ENCODE measurements around the gene GRK5. TPM values are rescaled to one million over a fixed set of nuclear protein-coding genes. Genes with fewer than 3 reads are reported as not detected.
"Not testable (repeated sequence)": the region's sequence is repeated elsewhere in the genome, so short reads cannot be mapped to it uniquely, and the experiment has no call there.

GRK5 gene
- total RNA-seq, 2 donors from 2014 or later = 13.9 to 28.5 TPM

- H3K4me1 Mint-ChIP-seq = peaks cover 24% of the 10 kb centered on the region
- ATAC-seq; H3K27ac Mint-ChIP-seq; DNase-seq; H3K27me3 Mint-ChIP-seq; H3K36me3 Mint-ChIP-seq (ENCODE audit: low read depth); H3K9me3 ChIP-seq (ENCODE audit: control insufficient read depth, low read length, poor library complexity, severe bottlenecking); H3K4me3 Mint-ChIP-seq: not testable (repeated sequence)
These were observed 31.6 kb downstream of the GRK5 start for GRCh38 chr10:119239015-119239414.

- H3K36me3 Mint-ChIP-seq (ENCODE audit: low read depth); H3K27ac Mint-ChIP-seq: not testable (repeated sequence)
- H3K4me1 Mint-ChIP-seq = peaks cover 22% of the 10 kb centered on the region
These were observed 32.3 kb downstream of the GRK5 start for GRCh38 chr10:119239630-119240029.

GRCh38 chr10:119241066-119241465 is 33.7 kb downstream of the GRK5 start:
- DNase-seq = no peak
- H3K27me3 Mint-ChIP-seq = no peaks in the 10 kb centered on the region
- no peak for ATAC-seq
- no peaks in the 10 kb centered on the region for H3K9me3 ChIP-seq (ENCODE audit: control insufficient read depth, low read length, poor library complexity, severe bottlenecking)
- H3K36me3 Mint-ChIP-seq (ENCODE audit: low read depth) = no peaks in the 10 kb centered on the region
- H3K4me1 Mint-ChIP-seq = peaks cover 22% of the 10 kb centered on the region
- H3K4me3 Mint-ChIP-seq = no peak overlapping the region
- no peak overlapping the region for H3K27ac Mint-ChIP-seq

More at GRCh38 chr10:119239630-119240029, 32.3 kb downstream of the GRK5 start:
- not testable (repeated sequence) for H3K4me3 Mint-ChIP-seq; ATAC-seq; H3K9me3 ChIP-seq (ENCODE audit: control insufficient read depth, low read length, poor library complexity, severe bottlenecking); H3K27me3 Mint-ChIP-seq; DNase-seq

- DNase-seq = no peak
- H3K9me3 ChIP-seq (ENCODE audit: control insufficient read depth, low read length, poor library complexity, severe bottlenecking) = no peaks in the 10 kb centered on the region
- H3K4me1 Mint-ChIP-seq = peaks cover 24% of the 10 kb centered on the region
- ATAC-seq = no peak
- no peak overlapping the region for H3K4me3 Mint-ChIP-seq
- H3K27ac Mint-ChIP-seq = no peak overlapping the region
- H3K27me3 Mint-ChIP-seq = no peaks in the 10 kb centered on the region
- no peaks in the 10 kb centered on the region for H3K36me3 Mint-ChIP-seq (ENCODE audit: low read depth)
These were observed 34.8 kb downstream of the GRK5 start for GRCh38 chr10:119242186-119242585.

GRCh38 chr10:119243488-119243887 is 36.1 kb downstream of the GRK5 start:
- H3K36me3 Mint-ChIP-seq (ENCODE audit: low read depth) = no peaks in the 10 kb centered on the region
- peaks cover 14% of the 10 kb centered on the region for H3K4me1 Mint-ChIP-seq
- DNase-seq (no peak), ATAC-seq (no peak)
- no peak overlapping the region for H3K4me3 Mint-ChIP-seq
- no peaks in the 10 kb centered on the region for H3K27me3 Mint-ChIP-seq
- H3K9me3 ChIP-seq (ENCODE audit: control insufficient read depth, low read length, poor library complexity, severe bottlenecking) = no peaks in the 10 kb centered on the region
- no peak overlapping the region for H3K27ac Mint-ChIP-seq

GRCh38 chr10:119243967-119244366 is 36.6 kb downstream of the GRK5 start:
- peaks cover 13% of the 10 kb centered on the region for H3K4me1 Mint-ChIP-seq

GRCh38 chr10:119245272-119245671 is 37.9 kb downstream of the GRK5 start:
- no peak overlapping the region for H3K4me3 Mint-ChIP-seq
- H3K9me3 ChIP-seq (ENCODE audit: control insufficient read depth, low read length, poor library complexity, severe bottlenecking) = no peaks in the 10 kb centered on the region
- no peaks in the 10 kb centered on the region for H3K36me3 Mint-ChIP-seq (ENCODE audit: low read depth)
- peaks cover 13% of the 10 kb centered on the region for H3K4me1 Mint-ChIP-seq
- DNase-seq = no peak
- H3K27me3 Mint-ChIP-seq = no peaks in the 10 kb centered on the region
- no peak overlapping the region for H3K27ac Mint-ChIP-seq
- no peak for ATAC-seq

More at GRCh38 chr10:119243967-119244366, 36.6 kb downstream of the GRK5 start:
- Mint-ChIP-seq H3K27me3 (no peaks in the 10 kb centered on the region), H3K4me3 (no peak overlapping the region), H3K36me3 (ENCODE audit: low read depth) (no peaks in the 10 kb centered on the region), H3K27ac (no peak overlapping the region)
- ATAC-seq = no peak
- no peaks in the 10 kb centered on the region for H3K9me3 ChIP-seq (ENCODE audit: control insufficient read depth, low read length, poor library complexity, severe bottlenecking)
- no peak for DNase-seq

- no peak overlapping the region for H3K27ac Mint-ChIP-seq
- ATAC-seq (no peak), DNase-seq (no peak)
- H3K4me1 Mint-ChIP-seq = peaks cover 9% of the 10 kb centered on the region
- no peaks in the 10 kb centered on the region for H3K9me3 ChIP-seq (ENCODE audit: control insufficient read depth, low read length, poor library complexity, severe bottlenecking)
- no peak overlapping the region for H3K4me3 Mint-ChIP-seq
- no peaks in the 10 kb centered on the region for H3K36me3 Mint-ChIP-seq (ENCODE audit: low read depth)
- no peaks in the 10 kb centered on the region for H3K27me3 Mint-ChIP-seq
These were observed 39.6 kb downstream of the GRK5 start for GRCh38 chr10:119246862-119247549.

- H3K27me3 Mint-ChIP-seq = no peaks in the 10 kb centered on the region
- no peak for DNase-seq
- no peak overlapping the region for H3K4me3 Mint-ChIP-seq
- ATAC-seq = no peak
- peaks cover 8% of the 10 kb centered on the region for H3K4me1 Mint-ChIP-seq
- no peaks in the 10 kb centered on the region for H3K36me3 Mint-ChIP-seq (ENCODE audit: low read depth)
- no peak overlapping the region for H3K27ac Mint-ChIP-seq
- H3K9me3 ChIP-seq (ENCODE audit: control insufficient read depth, low read length, poor library complexity, severe bottlenecking) = no peaks in the 10 kb centered on the region
These were observed 40.2 kb downstream of the GRK5 start for GRCh38 chr10:119247550-119247894.

- no peaks in the 10 kb centered on the region for H3K9me3 ChIP-seq (ENCODE audit: control insufficient read depth, low read length, poor library complexity, severe bottlenecking)
- Mint-ChIP-seq H3K27me3 (no peaks in the 10 kb centered on the region), H3K27ac (no peak overlapping the region), H3K4me3 (no peak overlapping the region), H3K36me3 (ENCODE audit: low read depth) (no peaks in the 10 kb centered on the region), H3K4me1 (peaks cover 6% of the 10 kb centered on the region)
- no peak for DNase-seq
- ATAC-seq = no peak
These were observed 40.8 kb downstream of the GRK5 start for GRCh38 chr10:119248184-119248583.

GRCh38 chr10:119248681-119249080 is 41.3 kb downstream of the GRK5 start:
- Mint-ChIP-seq H3K27me3 (no peaks in the 10 kb centered on the region), H3K36me3 (ENCODE audit: low read depth) (no peaks in the 10 kb centered on the region)

GRCh38 chr10:119250641-119251314 is 43.4 kb downstream of the GRK5 start:
- ATAC-seq = no peak
- no peak overlapping the region for H3K4me3 Mint-ChIP-seq
- no peak overlapping the region for H3K27ac Mint-ChIP-seq
- H3K36me3 Mint-ChIP-seq (ENCODE audit: low read depth) = no peaks in the 10 kb centered on the region
- H3K4me1 Mint-ChIP-seq = peaks cover 9% of the 10 kb centered on the region
- DNase-seq = no peak
- H3K9me3 ChIP-seq (ENCODE audit: control insufficient read depth, low read length, poor library complexity, severe bottlenecking) = no peaks in the 10 kb centered on the region
- H3K27me3 Mint-ChIP-seq = no peaks in the 10 kb centered on the region

More at GRCh38 chr10:119248681-119249080, 41.3 kb downstream of the GRK5 start:
- H3K27ac Mint-ChIP-seq = no peak overlapping the region
- no peak for ATAC-seq
- no peaks in the 10 kb centered on the region for H3K9me3 ChIP-seq (ENCODE audit: control insufficient read depth, low read length, poor library complexity, severe bottlenecking)
- no peak overlapping the region for H3K4me3 Mint-ChIP-seq
- H3K4me1 Mint-ChIP-seq = peaks cover 6% of the 10 kb centered on the region
- no peak for DNase-seq

GRCh38 chr10:119251315-119251708 is 43.9 kb downstream of the GRK5 start:
- no peaks in the 10 kb centered on the region for H3K27me3 Mint-ChIP-seq
- peak overlapping the region; percentile 47 for H3K27ac Mint-ChIP-seq
- no peak for DNase-seq
- no peaks in the 10 kb centered on the region for H3K36me3 Mint-ChIP-seq (ENCODE audit: low read depth)
- H3K4me1 Mint-ChIP-seq = peaks cover 9% of the 10 kb centered on the region
- no peak overlapping the region for H3K4me3 Mint-ChIP-seq
- H3K9me3 ChIP-seq (ENCODE audit: control insufficient read depth, low read length, poor library complexity, severe bottlenecking) = no peaks in the 10 kb centered on the region
- no peak for ATAC-seq

GRCh38 chr10:119252051-119252465 is 44.7 kb downstream of the GRK5 start:
- H3K27ac Mint-ChIP-seq = peak overlapping the region; percentile 47
- peaks cover 7% of the 10 kb centered on the region for H3K4me1 Mint-ChIP-seq
- no peak overlapping the region for H3K4me3 Mint-ChIP-seq

More at GRCh38 chr10:119252051-119252465, 44.7 kb downstream of the GRK5 start:
- no peaks in the 10 kb centered on the region for H3K9me3 ChIP-seq (ENCODE audit: control insufficient read depth, low read length, poor library complexity, severe bottlenecking)
- Mint-ChIP-seq H3K36me3 (ENCODE audit: low read depth) (no peaks in the 10 kb centered on the region), H3K27me3 (no peaks in the 10 kb centered on the region)
- ATAC-seq = no peak
- DNase-seq = no peak

Measured in T-helper 17 cell (primary cell).